ENCODE results near the gene SLC45A1.
"Not testable (repeated sequence)": the region's sequence is repeated elsewhere in the genome, so short reads cannot be mapped to it uniquely, and the experiment has no call there.

The SLC45A1 gene

GRCh38 chr1:8317647-8318381, at the start of gene SLC45A1:
SLC45A1 (plus strand) TSS chr1:8318114; CDS start chr1:8324330, 6,216 bp downstream.
- peak; percentile 61 to 69 for DNase-seq

GRCh38 chr1:8273036-8273435, 44.9 kb upstream of the SLC45A1 start:
- DNase-seq = no peak

GRCh38 chr1:8274352-8274751, 43.6 kb upstream of the SLC45A1 start:
- DNase-seq = no peak

- DNase-seq = no peak
Measured at GRCh38 chr1:8276173-8276914, 41.6 kb upstream of the SLC45A1 start.

GRCh38 chr1:8276932-8277331, 41.0 kb upstream of the SLC45A1 start:
- DNase-seq = no peak

GRCh38 chr1:8278677-8279076, 39.2 kb upstream of the SLC45A1 start:
- DNase-seq = not testable (repeated sequence)

GRCh38 chr1:8281843-8282509, 35.9 kb upstream of the SLC45A1 start:
- DNase-seq = peak in 1 of 2 donors; percentile 15

GRCh38 chr1:8283058-8283884, 34.6 kb upstream of the SLC45A1 start:
- no peak for DNase-seq

- DNase-seq = no peak
Measured at GRCh38 chr1:8284127-8284526, 33.8 kb upstream of the SLC45A1 start.

- DNase-seq = no peak
Measured at GRCh38 chr1:8285103-8285502, 32.8 kb upstream of the SLC45A1 start.

GRCh38 chr1:8285965-8286364, 31.9 kb upstream of the SLC45A1 start:
- DNase-seq = no peak

GRCh38 chr1:8293118-8293517, 24.8 kb upstream of the SLC45A1 start:
- no peak for DNase-seq

- DNase-seq = no peak
Measured at GRCh38 chr1:8293641-8294169, 24.2 kb upstream of the SLC45A1 start.

- no peak for DNase-seq
Measured at GRCh38 chr1:8294170-8294697, 23.7 kb upstream of the SLC45A1 start.

GRCh38 chr1:8297245-8297644, 20.7 kb upstream of the SLC45A1 start:
- DNase-seq = no peak

- DNase-seq = no peak
Measured at GRCh38 chr1:8299963-8300362, 18.0 kb upstream of the SLC45A1 start.

- DNase-seq = peak in 1 of 2 donors; percentile 41
Measured at GRCh38 chr1:8302081-8302956, 15.6 kb upstream of the SLC45A1 start.

- no peak for DNase-seq
Measured at GRCh38 chr1:8303141-8303540, 14.8 kb upstream of the SLC45A1 start.

- no peak for DNase-seq
Measured at GRCh38 chr1:8303876-8304275, 14.0 kb upstream of the SLC45A1 start.

- no peak for DNase-seq
Measured at GRCh38 chr1:8307628-8308027, 10.3 kb upstream of the SLC45A1 start.

GRCh38 chr1:8311068-8311718, 6.7 kb upstream of the SLC45A1 start:
- no peak for DNase-seq
